Duodenal mucosa (tissue), 2 donors: Measurements from ENCODE around the gene ENHO.

Source experiments
- H3K27ac ChIP-seq: one replicate; pipeline ENCODE4 v1.7.0; 2013; ENCODE audit warnings: low read depth, low read length
- H3K27me3 ChIP-seq, 2 donors: one replicate each; pipeline ENCODE4 v1.7.0; 2013; ENCODE audit warnings: low read length in 2 of 2, control low read depth in 1 of 2; ENCODE audit not compliant: insufficient read depth in 2 of 2, control insufficient read depth in 1 of 2
- H3K36me3 ChIP-seq, 2 donors: one replicate each; pipeline ENCODE4 v1.7.0; 2013; ENCODE audit warnings: low read length in 2 of 2, control low read depth in 1 of 2; ENCODE audit not compliant: insufficient read depth in 2 of 2, control insufficient read depth in 1 of 2
- H3K4me1 ChIP-seq, 2 donors: one replicate each; pipeline ENCODE4 v1.7.0; 2013; ENCODE audit warnings: low read length in 2 of 2, control low read depth in 1 of 2; ENCODE audit not compliant: insufficient read depth in 2 of 2, control insufficient read depth in 1 of 2
- H3K4me3 ChIP-seq, 2 donors: one replicate each; pipeline ENCODE4 v1.7.0; 2013; ENCODE audit warnings: low read length in 2 of 2, low read depth in 1 of 2
- H3K9ac ChIP-seq, 2 donors: one replicate each; pipeline ENCODE4 v1.7.0; 2013; ENCODE audit warnings: low read length in 2 of 2, low read depth in 1 of 2
- H3K9me3 ChIP-seq, 2 donors: one replicate each; pipeline ENCODE4 v1.7.0; 2013; ENCODE audit warnings: low read length in 2 of 2, control low read depth in 1 of 2; ENCODE audit not compliant: control insufficient read depth in 1 of 2

Gene ENHO

GRCh38 chr9:34501372-34501771, 21.4 kb downstream of the ENHO start:
- no peak overlapping the region for H3K4me3 ChIP-seq
- H3K27me3 ChIP-seq, result no peaks in the 10 kb centered on the region
- no peaks in the 10 kb centered on the region for H3K4me1 ChIP-seq
- H3K27ac ChIP-seq, result no peak overlapping the region
- H3K9me3 ChIP-seq, result no peaks in the 10 kb centered on the region
- H3K9ac ChIP-seq, result no peak overlapping the region
- no peaks in the 10 kb centered on the region for H3K36me3 ChIP-seq

- no peaks in the 10 kb centered on the region for H3K36me3 ChIP-seq
- no peaks in the 10 kb centered on the region for H3K27me3 ChIP-seq
- no peak overlapping the region for H3K27ac ChIP-seq
- no peaks in the 10 kb centered on the region for H3K4me1 ChIP-seq
- no peak overlapping the region for H3K4me3 ChIP-seq
- no peak overlapping the region for H3K9ac ChIP-seq
- no peaks in the 10 kb centered on the region for H3K9me3 ChIP-seq
Measured at GRCh38 chr9:34500623-34501267, 22.0 kb downstream of the ENHO start.

- Histone ChIP-seq H3K9me3 (no peaks in the 10 kb centered on the region), H3K27me3 (no peaks in the 10 kb centered on the region), H3K9ac (no peak overlapping the region), H3K4me3 (no peak overlapping the region), H3K27ac (no peak overlapping the region), H3K4me1 (no peaks in the 10 kb centered on the region), H3K36me3 (no peaks in the 10 kb centered on the region)
Measured at GRCh38 chr9:34499076-34499475, 23.7 kb downstream of the ENHO start.

GRCh38 chr9:34498553-34498952, 24.2 kb downstream of the ENHO start:
- no peak overlapping the region for H3K27ac ChIP-seq
- no peak overlapping the region for H3K4me3 ChIP-seq
- no peaks in the 10 kb centered on the region for H3K4me1 ChIP-seq
- H3K9me3 ChIP-seq, result no peaks in the 10 kb centered on the region
- H3K9ac ChIP-seq, result no peak overlapping the region
- no peaks in the 10 kb centered on the region for H3K27me3 ChIP-seq
- no peaks in the 10 kb centered on the region for H3K36me3 ChIP-seq

- H3K4me3 ChIP-seq, result no peak overlapping the region
- H3K9me3 ChIP-seq, result no peaks in the 10 kb centered on the region
- H3K4me1 ChIP-seq, result no peaks in the 10 kb centered on the region
- H3K9ac ChIP-seq, result no peak overlapping the region
- no peak overlapping the region for H3K27ac ChIP-seq
- no peaks in the 10 kb centered on the region for H3K36me3 ChIP-seq
- no peaks in the 10 kb centered on the region for H3K27me3 ChIP-seq
Measured at GRCh38 chr9:34496149-34496712, 26.6 kb downstream of the ENHO start.

GRCh38 chr9:34493972-34494535, 28.7 kb downstream of the ENHO start:
- H3K9ac ChIP-seq, result no peak overlapping the region
- no peaks in the 10 kb centered on the region for H3K36me3 ChIP-seq
- no peaks in the 10 kb centered on the region for H3K9me3 ChIP-seq
- H3K27me3 ChIP-seq, result peaks cover 0 to 4% of the 10 kb centered on the region in 2 donors
- no peak overlapping the region for H3K4me3 ChIP-seq
- no peaks in the 10 kb centered on the region for H3K4me1 ChIP-seq
- H3K27ac ChIP-seq, result no peak overlapping the region

- Histone ChIP-seq H3K9ac (no peak overlapping the region), H3K27me3 (peaks cover 4% of the 10 kb centered on the region in 2 donors), H3K36me3 (no peaks in the 10 kb centered on the region), H3K9me3 (no peaks in the 10 kb centered on the region), H3K4me3 (no peak overlapping the region), H3K4me1 (no peaks in the 10 kb centered on the region), H3K27ac (no peak overlapping the region)
Measured at GRCh38 chr9:34492051-34492450, 30.7 kb downstream of the ENHO start.

GRCh38 chr9:34491596-34491995, 31.2 kb downstream of the ENHO start:
- H3K27me3 ChIP-seq, result peaks cover 4% of the 10 kb centered on the region in 2 donors
- no peaks in the 10 kb centered on the region for H3K36me3 ChIP-seq
- H3K9me3 ChIP-seq, result no peaks in the 10 kb centered on the region
- no peaks in the 10 kb centered on the region for H3K4me1 ChIP-seq
- no peak overlapping the region for H3K9ac ChIP-seq
- H3K4me3 ChIP-seq, result no peak overlapping the region
- H3K27ac ChIP-seq, result no peak overlapping the region

- Histone ChIP-seq H3K4me3 (no peak overlapping the region), H3K36me3 (no peaks in the 10 kb centered on the region), H3K27ac (no peak overlapping the region), H3K9me3 (no peaks in the 10 kb centered on the region), H3K9ac (no peak overlapping the region), H3K27me3 (peaks cover 4% of the 10 kb centered on the region in 2 donors), H3K4me1 (no peaks in the 10 kb centered on the region)
Measured at GRCh38 chr9:34490760-34491159, 32.0 kb downstream of the ENHO start.

- no peaks in the 10 kb centered on the region for H3K9me3 ChIP-seq
- H3K27ac ChIP-seq, result no peak overlapping the region
- no peaks in the 10 kb centered on the region for H3K4me1 ChIP-seq
- H3K27me3 ChIP-seq, result peaks cover 4% of the 10 kb centered on the region in 2 donors
- no peaks in the 10 kb centered on the region for H3K36me3 ChIP-seq
- no peak overlapping the region for H3K4me3 ChIP-seq
- no peak overlapping the region for H3K9ac ChIP-seq
Measured at GRCh38 chr9:34490360-34490759, 32.4 kb downstream of the ENHO start.
